Activated CD4-positive, alpha-beta T cell treated with anti-CD3 and anti-CD28 coated beads, Interleukin-2, amount 50 U/mL, for 24 hours (primary cell): ENCODE measurements around the gene ARID1B.
"Not testable (repeated sequence)": the region's sequence is repeated elsewhere in the genome, so short reads cannot be mapped to it uniquely, and the experiment has no call there.

Experiments
- DNase-seq, 2 donors: peaks; one replicate each; pipeline ENCODE4 v3.0.0-alpha.2; 2020; ENCODE audit warnings: low read depth in 1 of 2, low spot score in 1 of 2

The ARID1B gene

DNA sequence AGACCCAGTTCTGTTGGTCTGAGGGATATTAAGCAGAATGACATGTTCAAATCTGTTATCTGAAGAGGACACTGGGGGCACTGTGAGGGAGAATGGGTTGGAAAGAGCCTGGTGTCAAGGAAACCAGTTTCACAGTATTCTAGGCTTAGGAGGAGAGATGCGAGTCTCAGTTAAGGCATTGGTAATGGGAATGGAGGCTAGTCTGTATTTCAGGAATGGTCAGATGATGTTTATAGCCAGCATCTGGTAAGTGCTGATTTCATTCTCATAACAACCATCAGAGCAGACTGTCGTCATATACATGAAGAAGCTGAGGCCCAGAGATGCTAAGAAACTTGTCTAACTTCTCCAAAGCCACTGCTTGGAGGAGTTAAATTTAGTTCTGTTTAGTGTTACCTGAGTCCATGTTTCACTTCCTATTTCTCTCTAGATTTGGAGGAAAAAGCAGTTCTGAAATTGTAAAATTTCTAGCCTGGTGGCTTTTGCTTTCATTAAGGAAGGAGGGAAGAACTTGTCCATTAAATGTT is 242.0 kb downstream of the ARID1B start:
- DNase-seq: no peak

DNA sequence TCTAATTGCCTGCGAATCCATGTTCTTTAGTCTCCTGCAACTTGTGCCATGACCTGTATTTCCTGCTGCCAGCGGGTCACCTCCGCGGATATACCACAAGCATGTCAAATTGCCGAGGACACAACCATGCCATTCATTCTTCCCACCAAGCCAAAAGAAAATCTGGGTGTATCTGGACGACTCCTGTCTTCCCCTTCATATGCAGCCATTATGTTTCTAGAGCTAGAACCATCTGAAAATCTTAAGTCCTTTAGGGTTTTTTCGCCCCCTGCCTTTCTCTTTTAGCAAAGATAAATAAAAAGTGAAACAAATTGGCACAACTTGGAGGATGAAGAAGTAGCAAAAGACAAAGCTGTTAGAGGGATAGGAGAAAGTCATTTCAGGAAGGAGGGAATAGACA is 242.6 kb downstream of the ARID1B start:
- DNase-seq: no peak

DNA sequence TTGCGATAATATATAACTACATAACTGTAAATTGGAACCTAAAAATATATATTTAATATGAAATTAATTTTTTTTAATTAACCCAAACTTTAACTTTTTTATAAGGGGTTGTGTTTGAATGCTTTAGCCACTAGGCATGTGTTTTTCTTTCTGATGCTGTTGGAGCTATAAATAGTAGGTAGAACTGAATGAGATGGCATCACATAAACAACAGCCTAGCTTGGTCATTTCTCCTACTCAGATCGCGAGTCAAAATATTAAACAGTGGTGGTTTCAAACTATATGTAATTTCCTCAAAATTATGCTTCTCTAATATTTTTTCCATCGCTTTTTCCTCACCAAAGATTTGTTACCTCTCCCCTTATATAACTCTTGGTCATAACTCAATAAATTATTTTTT is 243.2 kb downstream of the ARID1B start:
- no peak for DNase-seq

DNA sequence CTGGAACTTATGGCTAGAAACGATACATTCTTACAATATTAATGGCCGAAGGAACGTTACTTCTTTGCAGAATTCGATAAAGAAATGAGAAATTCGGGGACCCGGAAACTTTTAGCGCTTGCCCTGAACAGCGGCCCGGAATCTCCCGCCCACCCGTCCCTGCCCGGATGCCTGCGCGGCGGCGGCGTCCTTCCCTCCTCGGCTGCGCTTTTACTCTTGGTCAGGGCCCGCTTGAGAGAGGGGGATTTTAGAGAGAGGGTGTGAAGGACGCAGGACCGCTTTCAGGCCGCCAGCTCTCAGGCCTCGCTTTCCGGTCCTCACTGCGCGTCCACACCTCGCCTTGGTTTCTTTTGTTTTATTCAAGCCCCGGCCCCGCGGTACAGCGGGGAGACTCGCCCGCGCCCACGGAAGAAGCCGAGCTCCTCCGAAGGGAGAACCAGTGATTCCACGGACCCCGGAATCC is 243.7 kb downstream of the ARID1B start:
- peak in 1 of 2 donors; percentile 27 for DNase-seq

DNA sequence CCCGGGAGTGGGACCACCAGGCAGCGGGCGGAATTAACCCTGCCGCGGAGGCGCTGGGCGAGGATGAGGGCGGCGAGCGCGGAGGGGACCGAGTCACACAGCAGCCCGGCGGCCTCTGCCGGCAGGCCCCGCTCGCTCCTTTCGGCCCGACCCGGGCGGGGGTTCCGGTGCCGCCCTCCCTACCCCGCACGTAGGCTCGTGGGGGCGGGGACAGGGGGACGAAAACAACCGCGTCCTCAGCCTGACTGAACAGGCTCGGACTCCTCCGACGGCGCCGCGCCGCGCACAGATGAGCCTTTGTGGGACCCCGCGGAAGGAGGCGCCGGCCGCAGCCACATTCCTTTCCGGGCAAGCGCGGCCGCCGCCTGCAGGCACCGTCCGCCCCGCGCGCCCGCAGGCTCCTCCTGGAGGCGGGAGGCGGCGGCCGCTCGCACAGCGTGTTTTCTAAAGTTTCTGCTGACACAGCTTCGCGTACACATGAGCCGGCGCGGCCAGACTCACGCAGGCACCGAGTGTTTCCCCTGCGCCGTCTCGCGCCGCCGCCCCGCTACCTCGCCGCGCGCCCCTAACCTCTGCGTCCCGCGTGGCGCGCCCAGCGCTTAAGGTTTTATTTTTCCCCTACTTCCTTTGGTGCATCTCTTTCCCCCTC is 244.3 kb downstream of the ARID1B start:
- DNase-seq: peak; percentile 78 to 79

DNA sequence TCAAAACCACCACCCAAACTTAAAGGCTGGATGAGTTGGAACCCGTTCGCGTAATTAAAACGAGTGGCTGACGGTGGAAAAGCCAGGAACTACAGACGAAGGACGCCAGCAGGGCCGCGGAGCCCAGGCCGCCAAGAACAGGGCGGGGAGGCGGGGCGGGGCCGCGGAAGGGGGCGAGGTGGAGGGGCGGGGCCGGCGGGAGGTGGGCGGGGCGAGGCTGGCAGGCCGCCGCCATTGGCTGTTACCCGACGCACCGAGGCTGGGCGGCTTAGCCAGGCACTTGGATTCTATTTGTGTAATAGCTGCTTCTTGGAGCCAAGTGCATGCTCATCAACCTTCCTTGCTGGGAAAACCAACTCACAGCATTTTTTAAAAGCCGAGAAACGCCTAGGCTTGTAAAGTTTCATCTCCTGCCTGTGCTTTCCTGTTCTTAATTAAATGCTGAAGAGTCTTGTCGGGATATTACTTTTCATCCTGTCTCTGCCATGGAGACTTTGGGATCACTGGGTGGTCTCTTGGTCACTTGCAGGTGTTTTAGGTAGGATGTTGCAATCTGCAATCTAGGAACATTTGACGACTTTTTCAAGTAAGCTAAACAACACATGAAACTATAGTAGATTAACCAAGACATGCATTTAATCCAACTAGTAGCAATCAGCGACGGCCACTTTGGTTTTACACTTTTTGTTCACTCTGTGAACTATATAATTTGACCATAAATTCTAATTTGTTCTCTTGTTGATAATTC is 245.0 kb downstream of the ARID1B start:
- peak; percentile 65 to 74 for DNase-seq

DNA sequence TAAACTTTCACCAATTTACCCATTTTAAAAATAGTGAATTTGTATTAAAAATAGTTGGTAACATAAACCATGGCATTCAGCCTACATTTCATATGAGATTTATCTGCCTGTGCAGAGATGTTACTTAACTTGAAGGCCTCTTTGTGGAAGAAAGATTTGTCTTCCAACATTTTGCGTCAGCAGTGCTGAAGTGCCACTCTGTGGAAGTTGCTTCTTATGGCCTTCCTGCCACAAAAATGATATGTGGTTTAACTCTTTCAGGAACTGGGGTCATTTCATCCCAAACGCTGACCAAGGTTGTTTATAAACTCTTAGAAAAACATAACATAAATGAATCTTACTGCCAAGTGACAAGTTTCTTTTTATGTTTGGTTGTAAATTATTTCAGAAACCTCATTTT is 246.8 kb downstream of the ARID1B start:
- no peak for DNase-seq

DNA sequence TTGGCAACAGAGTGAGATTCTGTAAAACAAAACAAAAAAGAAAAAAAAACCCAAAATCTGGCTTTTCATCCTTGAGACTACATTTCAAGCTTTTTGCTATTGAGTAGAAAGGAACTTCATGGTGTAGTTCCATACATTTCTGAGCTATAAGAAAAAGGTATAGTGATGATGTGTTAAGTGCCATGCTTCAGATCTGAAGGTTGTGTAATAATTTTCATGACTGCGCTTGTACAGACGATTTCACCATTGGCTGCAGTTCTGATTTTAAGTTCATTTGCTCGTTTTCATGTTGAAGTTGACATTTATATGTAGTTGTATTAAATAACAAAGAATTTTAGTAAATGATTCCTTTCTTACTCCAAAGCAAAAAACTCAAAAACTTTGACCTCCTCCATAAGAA is 247.6 kb downstream of the ARID1B start:
- no peak for DNase-seq

DNA sequence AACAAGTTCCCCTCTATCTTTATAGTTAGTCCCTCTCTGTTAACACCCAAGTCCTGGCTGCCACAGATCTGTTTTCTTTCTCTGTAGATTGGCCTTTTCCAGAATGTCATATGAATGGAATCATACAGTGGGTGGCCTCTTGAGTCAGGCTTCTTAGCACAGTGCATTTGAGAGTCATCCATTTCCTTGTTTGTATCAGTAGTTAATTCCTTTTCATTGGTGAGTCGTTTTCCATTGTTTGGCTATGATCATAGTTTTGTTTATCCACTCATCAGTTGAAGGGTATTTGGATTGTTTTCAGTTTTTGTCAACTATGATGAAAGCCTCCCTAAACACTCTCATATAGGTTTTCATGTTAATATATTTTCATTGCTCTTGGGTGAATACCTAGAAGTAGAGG is 248.3 kb downstream of the ARID1B start:
- DNase-seq: no peak

DNA sequence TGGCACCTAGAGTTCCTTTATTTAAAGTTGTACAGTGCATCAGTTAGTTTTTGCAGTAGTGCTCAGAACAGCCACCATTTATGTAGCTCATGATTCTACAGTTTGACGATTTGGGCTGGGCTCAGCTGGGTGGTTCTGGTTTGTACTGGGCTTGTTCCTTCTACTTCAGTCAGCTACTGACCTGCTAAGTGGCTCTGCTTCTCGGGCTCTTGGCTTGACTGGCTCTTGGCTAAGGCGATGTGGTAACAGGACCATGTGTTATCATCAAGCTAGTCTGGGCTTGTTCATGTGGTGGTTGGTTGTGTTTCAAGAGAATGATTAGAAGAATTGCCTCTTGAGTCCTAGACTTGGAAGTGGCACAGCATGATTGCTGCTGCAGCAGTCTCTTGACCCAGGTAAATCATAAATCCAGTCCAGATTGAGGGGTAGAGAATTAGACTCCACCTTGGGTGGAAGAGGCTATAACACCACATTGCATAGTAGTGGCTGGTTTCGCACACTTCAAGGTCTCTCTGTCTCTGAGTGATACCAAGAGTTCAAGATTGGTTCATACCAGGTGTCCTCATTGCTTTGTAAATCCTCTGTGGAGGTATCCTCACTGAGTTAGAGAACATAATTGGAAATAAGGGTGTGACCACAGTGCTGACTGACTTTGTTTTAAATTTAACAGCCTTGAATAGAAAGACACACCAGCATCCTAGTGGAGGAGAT is 253.0 kb downstream of the ARID1B start:
- no peak for DNase-seq

DNA sequence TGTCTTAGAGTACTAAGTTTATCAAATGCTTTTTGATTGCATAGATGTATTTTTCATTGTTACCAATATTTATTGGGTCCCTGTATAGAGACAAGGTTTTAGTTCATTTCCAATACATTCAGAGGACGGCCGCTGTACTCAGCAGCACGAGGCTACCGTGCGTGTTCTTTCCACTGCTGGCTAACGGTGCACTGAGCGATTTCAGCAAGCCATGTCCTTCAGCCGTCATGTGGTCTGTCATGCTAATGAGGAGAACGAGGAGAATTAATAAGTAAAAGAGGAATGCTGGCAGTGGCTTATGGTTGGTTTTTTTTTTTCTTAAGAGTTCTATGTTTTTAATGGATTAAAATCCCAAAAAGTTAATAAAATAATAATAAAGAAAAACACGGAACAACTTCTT is 253.6 kb downstream of the ARID1B start:
- no peak for DNase-seq

DNA sequence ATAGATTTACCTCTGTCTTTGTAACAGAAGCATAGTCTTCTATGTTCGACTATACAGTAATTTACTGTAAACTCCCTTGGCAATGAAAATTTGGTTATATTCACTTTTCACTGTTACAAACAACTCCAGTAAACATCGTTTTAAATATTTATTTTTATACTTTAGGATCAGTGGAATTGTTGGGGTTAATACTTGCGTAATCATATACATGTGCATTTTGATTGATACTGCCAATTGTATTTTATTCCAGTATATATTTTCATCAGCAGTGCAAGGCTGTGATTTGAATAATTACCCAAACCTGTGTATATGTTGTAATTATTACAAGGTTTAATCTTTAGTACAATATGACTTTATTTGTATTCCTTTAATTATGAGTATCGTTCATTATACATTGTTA is 255.7 kb downstream of the ARID1B start:
- DNase-seq: no peak

DNA sequence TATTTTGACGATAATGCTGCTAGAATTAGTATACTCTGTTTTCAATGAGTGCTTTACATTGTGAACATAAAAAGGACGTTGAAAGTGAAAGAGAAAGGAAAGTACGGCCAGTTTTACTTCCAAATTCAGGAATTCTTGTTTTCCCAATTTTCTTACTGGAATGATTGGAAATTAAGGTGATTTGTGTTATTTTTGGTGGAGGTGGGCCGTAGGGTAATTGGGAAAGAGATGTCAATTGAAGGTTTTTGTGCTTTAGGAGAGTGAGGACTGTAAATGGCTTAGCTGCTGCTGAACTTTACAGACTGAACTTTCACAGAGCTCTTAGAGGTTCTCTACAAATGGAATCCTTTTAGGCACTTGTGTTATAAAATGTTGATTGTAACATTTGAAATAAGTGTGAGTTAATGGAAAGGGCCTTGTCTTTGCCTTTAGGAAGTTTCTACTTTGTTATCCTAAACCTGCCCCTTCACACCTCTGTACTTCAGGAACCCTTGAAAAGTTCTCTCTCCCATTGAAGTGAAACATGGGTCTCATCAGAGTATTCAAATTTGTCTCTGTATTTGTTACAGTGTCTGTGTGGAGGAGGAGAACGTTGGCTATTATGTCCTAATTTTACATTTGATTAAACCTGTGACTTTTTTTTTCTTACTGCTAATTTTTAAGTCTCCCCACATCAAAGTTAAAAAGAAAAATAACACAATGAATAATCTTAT is 256.4 kb downstream of the ARID1B start:
- DNase-seq: no peak

DNA sequence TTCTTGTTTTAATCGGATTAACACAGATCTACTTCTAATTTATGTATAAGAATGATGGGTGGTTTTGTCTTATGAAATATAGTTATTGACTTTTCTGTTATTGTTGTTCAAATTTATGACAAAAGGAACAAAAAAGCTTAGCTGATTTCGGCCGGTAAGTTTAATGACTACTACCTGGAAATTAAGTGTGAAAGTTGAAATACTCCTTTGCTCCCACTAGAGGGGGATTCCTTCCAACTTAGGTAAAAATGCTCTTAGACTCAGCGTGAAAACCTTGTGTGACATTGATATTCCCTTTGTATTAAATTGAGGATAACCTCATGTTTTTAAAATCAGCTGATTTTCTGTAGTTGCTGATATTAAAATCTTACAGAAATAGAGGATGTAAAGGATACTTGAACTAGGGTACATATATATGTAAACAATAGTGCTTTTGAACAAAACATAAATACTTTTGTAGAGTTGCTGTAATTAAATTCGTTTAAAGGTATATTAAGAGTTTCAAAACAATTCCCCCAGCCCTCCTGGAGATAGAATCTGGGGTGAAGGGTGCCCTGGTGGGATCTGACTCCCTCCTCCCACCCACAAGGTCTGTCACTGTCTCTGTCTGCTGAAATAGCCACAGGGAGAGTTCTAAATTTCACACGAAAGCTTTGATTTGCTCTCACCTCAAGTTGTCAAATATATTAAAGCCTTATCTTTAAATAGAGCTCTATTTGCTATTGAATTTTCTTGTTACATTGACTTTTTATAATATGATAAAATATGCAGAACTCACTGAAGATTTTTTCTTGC is 257.5 kb downstream of the ARID1B start:
- DNase-seq: no peak

DNA sequence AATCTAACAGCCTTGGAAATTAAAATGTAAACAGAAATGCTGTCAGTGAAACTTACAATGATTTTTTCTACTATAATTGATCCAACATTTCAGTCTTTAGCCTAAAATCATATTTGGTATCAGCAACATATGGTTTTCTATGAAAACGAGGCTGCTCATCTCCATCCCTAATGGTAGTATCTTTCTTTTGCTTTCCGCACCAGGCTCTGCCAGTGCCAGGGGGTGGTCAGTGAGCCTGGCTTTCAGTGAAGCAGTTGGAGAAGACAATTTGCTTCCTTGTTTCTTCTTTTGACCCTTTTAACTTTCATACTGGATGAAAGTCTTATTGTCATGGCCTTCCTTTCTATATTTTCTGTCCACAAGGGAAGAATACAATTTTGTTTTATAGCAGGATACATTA is 258.4 kb downstream of the ARID1B start:
- DNase-seq: no peak

DNA sequence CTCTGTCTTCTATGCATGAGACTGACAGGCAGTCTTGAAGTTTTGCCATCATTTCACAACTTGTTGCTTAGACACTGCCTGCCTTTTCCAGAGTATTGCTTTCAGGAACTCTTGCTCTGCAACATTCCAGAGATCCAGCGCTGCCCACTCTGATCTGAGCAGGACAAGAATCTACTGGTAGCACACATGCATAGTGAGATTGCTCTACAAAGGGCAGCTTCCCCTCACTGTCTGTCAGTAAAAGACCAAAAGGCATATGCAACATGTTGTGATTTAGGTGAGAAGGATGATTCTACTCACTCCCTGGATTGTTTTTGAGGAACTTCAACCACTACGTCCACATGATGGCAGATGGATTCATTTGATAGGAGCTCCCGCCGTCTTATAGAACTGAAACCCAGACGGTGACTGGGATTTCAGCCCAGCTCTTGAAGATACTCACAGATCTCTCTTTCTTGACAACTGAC is 259.1 kb downstream of the ARID1B start:
- no peak for DNase-seq

DNA sequence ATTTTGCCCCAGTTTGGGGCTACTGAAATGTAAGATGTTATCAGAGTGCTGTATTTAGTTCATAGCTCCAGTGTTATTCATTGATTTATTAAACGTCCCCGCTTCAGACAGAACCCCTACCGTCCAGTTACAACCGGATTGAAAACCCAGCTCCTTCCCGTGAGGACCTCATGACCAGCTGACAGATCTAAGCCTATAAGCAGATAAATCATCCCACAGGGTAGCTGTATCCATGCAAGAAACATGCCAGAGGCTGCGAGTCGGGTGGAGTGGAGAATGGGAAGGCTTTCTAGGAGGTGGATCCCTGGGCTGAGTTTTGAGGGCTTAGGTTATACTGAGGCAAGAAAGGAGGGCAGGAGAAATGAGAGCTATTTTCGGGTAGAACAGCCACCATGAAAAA is 260.0 kb downstream of the ARID1B start:
- no peak for DNase-seq

DNA sequence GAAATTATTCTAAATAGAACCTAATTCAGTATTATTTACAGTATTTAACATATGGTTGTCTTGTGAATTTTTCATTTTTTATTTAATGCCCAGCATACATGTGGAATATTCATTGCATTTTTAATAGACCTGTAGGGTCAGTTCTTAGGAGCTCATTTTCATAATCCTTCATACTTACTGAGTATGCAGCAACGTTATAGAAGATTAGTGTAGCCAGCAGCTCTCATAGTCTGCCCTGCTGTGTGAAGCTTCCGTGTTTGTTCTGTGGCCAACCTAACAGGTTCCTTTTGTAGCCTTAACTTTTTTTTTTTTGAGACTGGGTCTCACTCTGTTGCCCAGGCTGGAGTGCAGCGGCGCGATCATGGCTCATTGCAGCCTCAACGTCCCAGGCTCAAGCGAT is 261.4 kb downstream of the ARID1B start:
- DNase-seq: no peak

DNA sequence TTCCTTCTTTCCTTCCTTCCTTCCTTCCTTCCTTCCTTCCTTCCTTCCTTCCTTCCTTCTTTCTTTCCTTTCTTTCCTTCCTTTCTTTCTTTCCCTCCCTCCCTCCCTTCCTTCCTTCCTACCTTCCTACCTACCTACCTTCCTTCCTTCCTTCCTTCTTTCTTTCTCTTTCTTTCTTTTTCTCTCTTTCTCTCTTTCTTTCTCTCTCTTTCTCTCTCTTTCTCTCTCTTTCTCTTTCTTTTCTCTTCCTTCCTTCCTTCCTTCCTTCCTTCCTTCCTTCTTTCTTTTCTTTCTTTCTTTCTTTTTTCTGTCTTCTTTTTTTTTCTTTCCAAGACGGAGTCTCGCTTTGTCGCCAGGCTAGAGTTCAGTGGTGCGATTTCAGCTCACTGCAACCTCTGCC is 262.5 kb downstream of the ARID1B start:
- not testable (repeated sequence) for DNase-seq

DNA sequence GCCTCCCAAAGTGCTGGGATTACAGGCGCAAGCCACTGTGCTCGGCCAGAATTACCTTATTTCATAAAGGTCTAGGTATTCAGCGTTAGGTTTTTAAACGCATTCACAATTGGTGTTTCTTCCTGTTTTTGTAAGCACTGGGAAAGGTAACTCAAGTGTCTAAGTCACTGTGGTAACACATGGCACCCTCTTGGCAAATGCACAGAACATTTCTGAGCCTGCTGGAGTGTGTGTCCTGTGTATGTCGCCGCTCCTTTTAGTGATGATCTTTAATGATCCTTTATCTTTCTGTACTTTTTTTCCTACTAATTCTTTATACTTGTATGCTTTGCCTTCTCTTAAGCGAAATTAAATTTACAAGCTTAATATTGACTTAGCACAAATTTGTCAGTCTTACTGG is 263.0 kb downstream of the ARID1B start:
- no peak for DNase-seq
